Prostate gland (tissue), 2 donors: ENCODE data around the gene SCRN2.

ENCODE experiments used
- POLR2AphosphoS5 ChIP-seq: sonication (generic); formaldehyde crosslinking; IDR thresholded peaks from one replicate; pipeline ENCODE4 v1.6.1; 2017; ENCODE audit warnings: antibody characterized with exemption
- TF ChIP-seq, protein P1 (sequence below), 4 experiments: fragments of 200-600 bp in 2 of 4; fragments of 450-650 bp in 2 of 4; sonication (generic) in 2 of 4; IDR thresholded peaks; 1 replicate in 3 of 4; 2 replicates in 1 of 4; pipeline ENCODE4 v1.5.1; 2016 to 2019; ENCODE audit warnings: antibody characterized with exemption in 4 of 4, mild to moderate bottlenecking in 2 of 4, moderate library complexity in 2 of 4

DNA sequence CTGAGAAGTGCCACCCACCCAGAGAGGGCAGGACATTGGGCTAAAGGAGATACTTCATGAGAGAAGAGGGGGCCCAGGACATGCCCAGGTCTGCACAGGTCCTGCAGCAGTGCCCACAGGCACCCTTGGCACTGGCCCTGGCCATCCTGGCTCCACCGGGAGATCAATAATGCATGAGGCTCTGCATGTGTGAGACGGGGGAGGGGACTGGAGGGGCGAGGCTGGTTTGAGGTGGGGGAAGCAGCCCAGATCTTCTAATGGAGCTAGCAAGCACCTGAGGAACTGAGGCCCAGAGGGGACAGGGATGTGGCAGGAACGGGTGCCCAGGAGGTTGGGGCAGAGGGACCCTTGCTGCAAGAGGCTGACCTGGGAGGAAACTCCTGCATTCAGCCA is 20.0 kb downstream of the SCRN2 start:
- TF ChIP-seq, protein P1, sequence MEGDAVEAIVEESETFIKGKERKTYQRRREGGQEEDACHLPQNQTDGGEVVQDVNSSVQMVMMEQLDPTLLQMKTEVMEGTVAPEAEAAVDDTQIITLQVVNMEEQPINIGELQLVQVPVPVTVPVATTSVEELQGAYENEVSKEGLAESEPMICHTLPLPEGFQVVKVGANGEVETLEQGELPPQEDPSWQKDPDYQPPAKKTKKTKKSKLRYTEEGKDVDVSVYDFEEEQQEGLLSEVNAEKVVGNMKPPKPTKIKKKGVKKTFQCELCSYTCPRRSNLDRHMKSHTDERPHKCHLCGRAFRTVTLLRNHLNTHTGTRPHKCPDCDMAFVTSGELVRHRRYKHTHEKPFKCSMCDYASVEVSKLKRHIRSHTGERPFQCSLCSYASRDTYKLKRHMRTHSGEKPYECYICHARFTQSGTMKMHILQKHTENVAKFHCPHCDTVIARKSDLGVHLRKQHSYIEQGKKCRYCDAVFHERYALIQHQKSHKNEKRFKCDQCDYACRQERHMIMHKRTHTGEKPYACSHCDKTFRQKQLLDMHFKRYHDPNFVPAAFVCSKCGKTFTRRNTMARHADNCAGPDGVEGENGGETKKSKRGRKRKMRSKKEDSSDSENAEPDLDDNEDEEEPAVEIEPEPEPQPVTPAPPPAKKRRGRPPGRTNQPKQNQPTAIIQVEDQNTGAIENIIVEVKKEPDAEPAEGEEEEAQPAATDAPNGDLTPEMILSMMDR (IDR thresholded peaks at IDR 0.05) = no peak
- no peak for TF ChIP-seq POLR2AphosphoS5
